ENCODE results near the gene KAZN.

KAZN gene

DNA sequence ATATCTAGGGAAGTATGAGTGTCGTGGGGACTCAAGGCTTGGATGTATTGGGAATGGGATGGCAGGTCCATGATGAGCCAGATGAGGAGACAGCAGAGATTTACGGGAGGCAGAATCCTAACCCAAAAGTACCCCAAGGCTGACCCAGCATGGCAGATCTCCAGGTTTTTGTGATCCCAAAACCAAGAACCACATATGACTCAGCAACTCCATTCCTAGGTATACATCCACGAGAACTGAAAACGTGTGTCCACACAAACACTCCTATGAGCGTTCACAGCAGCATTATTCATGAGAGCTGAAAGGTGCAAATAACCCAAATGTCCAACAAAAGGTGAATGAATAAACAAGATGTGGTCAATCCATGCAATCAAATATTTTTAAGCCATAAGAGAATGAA, 201.5 kb downstream of the KAZN start:
- no peak for DNase-seq (ENCODE audit: low spot score)

DNA sequence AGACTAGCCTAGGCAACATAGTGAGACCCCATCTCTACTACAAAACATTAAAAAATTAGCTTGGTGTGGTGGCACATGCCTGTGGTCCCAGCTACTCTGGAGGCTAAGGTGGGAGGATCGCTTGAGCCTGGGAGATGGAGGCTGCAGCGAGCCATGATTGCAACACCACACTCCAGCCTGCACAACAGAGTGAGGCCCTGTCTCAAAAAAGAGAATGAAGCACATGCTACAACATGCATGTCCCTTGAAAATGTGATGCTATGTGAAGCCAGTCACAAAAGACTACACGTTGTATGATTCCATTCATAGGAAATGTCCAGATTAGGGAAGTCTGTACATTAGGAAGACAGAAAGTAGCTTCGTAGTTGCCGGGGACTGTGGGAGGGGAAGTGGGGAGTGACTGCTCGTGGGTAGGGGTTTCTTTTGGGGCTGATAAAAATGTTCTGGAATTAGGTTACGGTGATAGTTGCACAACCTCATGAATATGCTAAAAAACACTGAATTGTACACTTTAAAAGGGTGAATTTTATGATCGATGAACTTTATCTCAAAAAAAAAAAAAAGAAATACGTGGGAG, 202.1 kb downstream of the KAZN start:
- DNase-seq (ENCODE audit: low spot score), result no peak

- no peak for DNase-seq (ENCODE audit: low spot score)
These were observed 204.7 kb downstream of the KAZN start for GRCh38 chr1:14803002-14803789.

GRCh38 chr1:14804626-14805025, 206.1 kb downstream of the KAZN start:
- no peak for DNase-seq (ENCODE audit: low spot score)

- no peak for DNase-seq (ENCODE audit: low spot score)
These were observed 208.3 kb downstream of the KAZN start for GRCh38 chr1:14806772-14807171.

GRCh38 chr1:14808768-14809167, 210.3 kb downstream of the KAZN start:
- DNase-seq (ENCODE audit: low spot score), result no peak

GRCh38 chr1:14809191-14809981, 210.9 kb downstream of the KAZN start:
- no peak for DNase-seq (ENCODE audit: low spot score)

- no peak for DNase-seq (ENCODE audit: low spot score)
These were observed 212.3 kb downstream of the KAZN start for GRCh38 chr1:14810595-14811361.

GRCh38 chr1:14811573-14811972, 213.1 kb downstream of the KAZN start:
- DNase-seq (ENCODE audit: low spot score), result no peak

GRCh38 chr1:14812189-14812588, 213.7 kb downstream of the KAZN start:
- DNase-seq (ENCODE audit: low spot score), result no peak

- DNase-seq (ENCODE audit: low spot score), result no peak
These were observed 216.8 kb downstream of the KAZN start for GRCh38 chr1:14815175-14815877.

- no peak for DNase-seq (ENCODE audit: low spot score)
These were observed 219.0 kb downstream of the KAZN start for GRCh38 chr1:14817223-14818170.

DNA sequence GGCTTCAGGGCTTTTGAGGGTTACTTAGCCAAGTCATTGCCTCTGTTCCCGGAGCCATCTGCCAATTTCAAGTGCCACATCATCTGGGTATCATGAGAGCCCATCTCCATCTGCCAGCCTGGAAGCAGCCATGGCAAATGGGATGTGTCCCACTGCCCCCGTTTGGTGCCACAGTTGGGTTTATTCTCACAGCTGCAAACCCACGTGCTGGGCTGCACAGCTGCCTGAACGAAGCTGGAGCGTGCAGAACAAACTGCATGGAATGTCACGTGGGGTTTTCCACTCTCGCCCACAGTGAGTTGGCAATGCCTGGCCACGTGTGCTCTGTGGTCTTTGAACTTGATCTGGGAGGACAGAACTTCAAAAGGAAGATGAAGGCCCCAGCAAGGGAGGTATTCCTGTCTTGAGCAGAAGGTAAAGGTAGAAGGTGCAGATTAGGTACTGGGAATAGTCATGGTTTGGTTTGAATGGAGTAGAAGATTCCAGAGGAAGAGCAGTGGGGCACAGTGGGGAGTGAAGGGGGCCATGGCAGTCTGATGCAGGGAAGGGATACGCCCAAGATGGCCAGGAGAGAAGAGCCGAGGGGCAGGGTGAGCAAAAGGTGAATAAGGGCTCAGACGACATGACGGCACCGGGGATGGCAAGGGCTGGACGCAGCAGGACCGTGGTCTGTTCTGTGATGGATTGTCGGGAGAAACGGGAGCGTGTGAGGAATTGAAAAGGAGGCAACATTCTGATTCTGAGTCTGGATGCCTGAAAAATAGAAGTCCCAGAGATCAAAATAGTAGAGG, 222.0 kb downstream of the KAZN start:
- no peak for DNase-seq (ENCODE audit: low spot score)

GRCh38 chr1:14822493-14822892, 224.0 kb downstream of the KAZN start:
- no peak for DNase-seq (ENCODE audit: low spot score)

DNA sequence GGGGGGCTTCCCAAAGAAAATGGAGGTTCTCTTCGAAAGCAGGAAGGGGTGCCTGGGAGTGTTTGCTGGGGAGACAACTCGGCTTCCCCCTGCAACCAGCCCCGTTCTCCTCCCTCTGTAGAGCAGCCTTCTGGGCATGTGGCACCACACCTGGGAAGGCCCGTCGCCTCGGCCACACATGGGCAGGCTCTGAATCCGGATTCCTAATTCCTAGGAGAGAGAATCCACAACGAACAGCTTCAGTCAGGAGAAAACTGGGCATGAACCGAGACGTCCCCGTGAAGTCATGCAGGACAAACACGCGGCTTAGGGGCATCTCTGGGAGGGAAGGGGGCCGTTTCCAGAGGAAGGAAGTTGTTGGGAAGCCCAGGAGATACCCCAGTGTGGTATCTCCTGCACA, 224.5 kb downstream of the KAZN start:
- no peak for DNase-seq (ENCODE audit: low spot score)

DNA sequence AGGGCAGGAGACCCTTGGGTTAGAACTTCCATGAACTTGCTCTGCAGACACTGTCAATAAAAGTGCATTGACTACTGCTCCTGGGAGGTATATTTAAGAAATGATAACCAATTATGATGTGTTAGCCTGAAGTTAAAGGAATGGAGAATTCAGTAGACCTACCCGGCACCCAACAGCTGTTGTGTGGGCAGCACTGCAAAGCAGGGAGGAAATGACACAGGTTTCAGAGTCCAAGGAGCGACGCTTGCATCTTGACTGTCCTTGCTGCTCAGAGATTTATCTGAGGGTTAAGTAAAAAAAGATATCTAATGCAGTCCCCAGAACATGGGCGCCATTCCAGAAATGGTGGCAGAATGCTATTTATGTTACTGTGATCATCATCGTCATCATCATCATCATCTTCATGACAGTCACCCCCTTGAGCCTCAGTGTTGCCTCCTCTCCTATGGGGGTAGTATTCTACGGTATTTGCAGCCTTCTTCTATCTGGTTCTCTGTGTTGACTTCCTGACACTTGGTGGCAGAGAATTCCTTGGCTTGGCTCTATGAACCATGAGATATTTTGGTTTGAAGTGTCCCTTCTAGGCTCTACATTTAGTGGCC, 225.9 kb downstream of the KAZN start:
- DNase-seq (ENCODE audit: low spot score), result no peak

- DNase-seq (ENCODE audit: low spot score), result no peak
These were observed 226.9 kb downstream of the KAZN start for GRCh38 chr1:14825396-14825795.

- no peak for DNase-seq (ENCODE audit: low spot score)
These were observed 227.7 kb downstream of the KAZN start for GRCh38 chr1:14826172-14826636.

DNA sequence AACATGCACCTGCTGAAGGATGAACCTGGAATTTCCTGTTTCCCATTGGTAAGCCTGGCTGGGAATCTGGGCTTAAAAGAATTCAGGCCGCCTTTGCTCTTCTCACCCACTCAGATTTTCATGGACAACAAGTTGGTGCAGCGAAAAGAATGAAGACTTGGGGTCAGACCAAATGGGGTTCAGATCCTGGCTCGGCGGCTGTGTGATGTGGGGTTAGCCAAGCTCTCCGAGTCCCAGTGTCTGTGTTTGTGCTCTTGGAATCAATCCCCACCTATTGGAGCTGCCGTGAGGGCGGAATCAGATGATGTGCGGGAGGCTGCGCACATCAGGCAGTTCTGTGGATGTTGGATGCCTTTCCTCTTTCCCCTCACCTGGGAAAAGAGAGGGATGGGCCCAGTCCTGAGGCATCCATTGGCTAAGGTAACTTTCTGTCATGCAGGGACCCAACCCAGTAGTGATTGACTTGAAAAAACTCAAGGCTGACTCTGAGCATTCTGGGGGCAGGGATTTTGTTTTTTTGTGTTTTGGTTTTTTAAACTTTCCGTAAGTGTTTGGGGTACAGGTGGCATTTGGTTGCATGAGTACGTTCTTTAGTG, 228.3 kb downstream of the KAZN start:
- DNase-seq (ENCODE audit: low spot score), result no peak
